Upper lobe of left lung (tissue), 6 donors: ENCODE data around the gene PPP1R3C. TPM values are rescaled to one million over a fixed set of nuclear protein-coding genes. Genes with fewer than 3 reads are reported as not detected.
A peak's percentile ranks its signal among the peaks of the same experiment; 100 is the strongest.

ENCODE experiments used
- ATAC-seq, 2 donors: fragments of 200-7000 bp; cut with Tn5 transposase; one replicate each; pipeline ENCODE4 v1.9.1; 2022; ENCODE audit warnings: mild to moderate bottlenecking in 2 of 2, moderate library complexity in 2 of 2; ENCODE audit not compliant: low FRiP score in 2 of 2
- DNase-seq, 2 donors: peaks; one replicate each; pipeline ENCODE4 v3.0.0-alpha.2; 2019 to 2020
- H3K27ac ChIP-seq, 4 donors: fragments of 200-600 bp; sonication (generic); one replicate each; pipeline ENCODE4 v1.5.1; 2016 to 2019
- H3K27me3 ChIP-seq, 4 donors: fragments of 200-600 bp; sonication (generic); one replicate each; pipeline ENCODE4 v1.5.1; 2017 to 2019
- H3K36me3 ChIP-seq, 4 donors: fragments of 200-600 bp; sonication (generic); one replicate each; pipeline ENCODE4 v1.5.1; 2016 to 2019
- H3K4me1 ChIP-seq, 4 donors: fragments of 200-600 bp; sonication (generic); one replicate each; pipeline ENCODE4 v1.5.1; 2018 to 2019
- H3K4me3 ChIP-seq, 4 donors: fragments of 200-600 bp; sonication (generic); one replicate each; pipeline ENCODE4 v1.5.1; 2017 to 2019; ENCODE audit warnings: mild to moderate bottlenecking in 2 of 4, moderate library complexity in 1 of 4
- H3K9me3 ChIP-seq, 4 donors: fragments of 200-600 bp; sonication (generic); one replicate each; pipeline ENCODE4 v1.5.1; 2018 to 2019
- EP300 ChIP-seq, 4 donors: sonication (generic); formaldehyde crosslinking; IDR thresholded peaks; one replicate each; pipeline ENCODE4 v1.5.1; 2017; ENCODE audit warnings: antibody characterized with exemption in 4 of 4, control low read depth in 2 of 4
- POLR2A ChIP-seq, 4 donors: fragments of 450-650 bp; IDR thresholded peaks; one replicate each; pipeline ENCODE4 v1.5.1; 2016 to 2017; ENCODE audit warnings: antibody characterized with exemption in 4 of 4, mild to moderate bottlenecking in 2 of 4
- POLR2AphosphoS5 ChIP-seq, 2 donors: sonication (generic); formaldehyde crosslinking; IDR thresholded peaks; one replicate each; pipeline ENCODE4 v1.5.1; 2017; ENCODE audit warnings: antibody characterized with exemption in 2 of 2
- WGBS, 2 donors: methylation state at CpG; one replicate each; pipeline ENCODE4 v1.1.5; 2017 to 2018; 5-methylcytosine and 5-hydroxymethylcytosine counted together
- total RNA-seq, 6 donors: library from RNA; depleted of rRNA in 4 of 6; stranded (reverse); fragments of >200 nt in 4 of 6; gene quantifications; one replicate each; pipeline versions ENCODE4 v1.1.0 to v1.2.1, GENCODE V29; 2016 to 2021
- TF ChIP-seq, protein P1 (sequence below), 6 experiments: fragments of 450-650 bp in 4 of 6; fragments of 200-600 bp in 2 of 6; sonication (generic) in 2 of 6; IDR thresholded peaks; one replicate each; pipeline ENCODE4 v1.5.1; 2016 to 2019; ENCODE audit warnings: antibody characterized with exemption in 6 of 6
- donor health status: DM: no; HTN: no; CAD: no; lungs with moderate emphysema.
- donor health status: DM: no; HTN: yes; CAD: no; lungs with severe emphysema.

The PPP1R3C gene
- total RNA-seq: 10 to 100 TPM in 4 of 6 donors, 1 to 10 TPM in 2; 1.8 to 13.3 (median 10.2) TPM

DNA sequence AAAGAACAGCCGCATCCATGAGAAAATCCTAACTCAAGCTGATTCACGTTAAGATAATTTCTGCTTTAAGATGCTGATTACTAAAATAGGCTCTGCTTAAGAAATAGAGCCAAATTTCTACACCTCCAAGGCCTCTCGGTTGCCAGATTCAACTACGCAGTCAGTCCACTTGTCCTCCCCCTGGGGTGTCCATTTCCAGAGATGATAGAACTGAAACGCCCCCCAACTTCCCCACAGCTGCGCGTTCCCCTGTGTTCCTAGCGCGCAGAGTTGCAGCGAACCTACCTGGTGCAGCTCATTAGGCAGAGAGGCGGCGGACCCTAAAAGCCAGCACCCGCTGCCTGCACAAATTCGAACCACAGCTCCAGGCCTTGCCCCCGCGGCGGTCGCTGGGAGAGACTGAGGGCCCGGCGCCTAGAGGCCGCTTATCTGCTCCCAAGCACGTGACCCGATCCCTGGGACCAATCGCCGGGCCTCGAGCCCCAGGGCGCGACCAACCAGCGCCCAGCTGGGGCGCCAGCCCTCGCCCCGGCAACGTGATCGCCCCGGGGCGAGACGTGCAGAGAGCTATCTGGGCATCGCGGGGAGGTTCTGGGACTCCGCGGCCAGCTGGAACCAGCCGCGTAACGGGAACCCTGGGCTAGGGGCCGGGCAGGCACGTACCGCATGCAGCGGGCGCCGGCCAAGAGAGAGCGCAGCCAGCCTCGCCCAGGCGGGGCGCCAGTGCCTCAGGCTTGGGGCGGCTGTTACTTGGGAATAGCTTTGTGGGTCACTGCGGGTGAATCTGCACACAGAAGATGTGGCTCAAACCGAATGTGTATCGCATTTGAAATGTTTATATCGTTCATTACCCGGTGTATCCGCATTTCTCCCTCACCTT is at the start of gene PPP1R3C:
TSS of gene PPP1R3C (minus strand) at position 401 of the 880 bp plus-strand sequence. CDS start at position 299, 102 bp downstream.
- ATAC-seq (peak; percentile 92 to 96), DNase-seq (peak; percentile 88 to 95)
- TF ChIP-seq EP300 (IDR thresholded peaks at IDR 0.05) (no peak), POLR2A (IDR thresholded peaks at IDR 0.05) (peak in 3 of 4 donors; percentile 45 to 79 (median 48)), POLR2AphosphoS5 (IDR thresholded peaks at IDR 0.05) (peak; percentile 13 to 85)
- TF ChIP-seq, protein P1, sequence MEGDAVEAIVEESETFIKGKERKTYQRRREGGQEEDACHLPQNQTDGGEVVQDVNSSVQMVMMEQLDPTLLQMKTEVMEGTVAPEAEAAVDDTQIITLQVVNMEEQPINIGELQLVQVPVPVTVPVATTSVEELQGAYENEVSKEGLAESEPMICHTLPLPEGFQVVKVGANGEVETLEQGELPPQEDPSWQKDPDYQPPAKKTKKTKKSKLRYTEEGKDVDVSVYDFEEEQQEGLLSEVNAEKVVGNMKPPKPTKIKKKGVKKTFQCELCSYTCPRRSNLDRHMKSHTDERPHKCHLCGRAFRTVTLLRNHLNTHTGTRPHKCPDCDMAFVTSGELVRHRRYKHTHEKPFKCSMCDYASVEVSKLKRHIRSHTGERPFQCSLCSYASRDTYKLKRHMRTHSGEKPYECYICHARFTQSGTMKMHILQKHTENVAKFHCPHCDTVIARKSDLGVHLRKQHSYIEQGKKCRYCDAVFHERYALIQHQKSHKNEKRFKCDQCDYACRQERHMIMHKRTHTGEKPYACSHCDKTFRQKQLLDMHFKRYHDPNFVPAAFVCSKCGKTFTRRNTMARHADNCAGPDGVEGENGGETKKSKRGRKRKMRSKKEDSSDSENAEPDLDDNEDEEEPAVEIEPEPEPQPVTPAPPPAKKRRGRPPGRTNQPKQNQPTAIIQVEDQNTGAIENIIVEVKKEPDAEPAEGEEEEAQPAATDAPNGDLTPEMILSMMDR (IDR thresholded peaks at IDR 0.05): peak in 2 of 6 experiments; percentile 24 to 36
- Histone ChIP-seq H3K36me3 (no peaks in the 10 kb centered on the region), H3K4me1 (peaks cover 3 to 20% (median 11%) of the 10 kb centered on the region in 4 donors), H3K27me3 (no peaks in the 10 kb centered on the region), H3K27ac (peak within 1 kb of the TSS; percentile 41 to 65 (median 60)), H3K9me3 (no peaks in the 10 kb centered on the region), H3K4me3 (peak within 1 kb of the TSS; percentile 29 to 61 (median 48))
- 4 to 13% methylated on average over 22 to 24 of the region's 61 CpGs for WGBS, 2 donors

DNA sequence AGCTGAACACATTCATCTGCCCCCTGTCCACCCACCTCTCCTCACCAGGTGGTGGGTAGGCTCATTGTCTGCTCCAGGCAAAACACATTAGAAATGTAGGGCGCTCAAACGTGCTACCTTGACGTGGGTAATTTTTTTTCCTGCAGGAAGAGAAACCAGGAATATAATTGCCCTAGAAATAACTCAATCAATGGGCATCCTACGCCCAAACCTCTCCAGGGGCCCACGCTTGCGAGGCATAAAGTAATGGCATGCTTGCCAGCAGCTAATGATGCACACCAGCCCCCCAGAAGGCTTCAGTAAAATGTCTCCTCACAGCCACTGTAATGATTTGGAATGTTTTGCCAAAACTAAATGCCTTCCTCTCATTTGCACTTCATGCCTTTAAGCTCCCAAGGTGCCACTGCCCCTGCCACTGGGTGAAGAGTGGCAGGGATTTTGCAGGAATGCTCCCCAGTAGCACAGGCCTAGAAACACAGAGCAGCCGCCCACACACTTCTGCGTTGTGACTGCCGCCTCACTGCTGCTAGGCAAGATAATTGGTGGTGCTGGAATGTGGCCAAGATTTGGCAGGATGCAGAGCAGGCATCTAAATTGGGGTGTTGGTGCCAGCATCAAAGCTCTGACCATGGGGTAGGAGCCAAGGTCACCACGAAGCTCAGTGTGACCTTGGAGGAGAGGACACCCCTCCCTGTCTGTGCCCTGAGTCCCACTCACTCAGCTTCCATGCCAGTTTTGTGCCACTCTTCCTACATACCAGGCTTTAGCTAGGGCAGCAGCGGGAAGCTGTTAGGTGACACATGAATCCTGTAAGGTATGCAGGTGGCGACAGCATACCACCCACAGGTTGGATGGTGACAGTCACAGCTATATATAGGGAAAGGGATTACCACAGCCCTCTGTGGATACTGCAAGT is 48.7 kb upstream of the PPP1R3C start:
- Histone ChIP-seq H3K27ac (no peak overlapping the region), H3K9me3 (no peaks in the 10 kb centered on the region), H3K4me1 (no peaks in the 10 kb centered on the region), H3K27me3 (no peaks in the 10 kb centered on the region), H3K36me3 (no peaks in the 10 kb centered on the region), H3K4me3 (no peak overlapping the region)
- TF ChIP-seq POLR2A (IDR thresholded peaks at IDR 0.05) (no peak), POLR2AphosphoS5 (IDR thresholded peaks at IDR 0.05) (no peak), EP300 (IDR thresholded peaks at IDR 0.05) (no peak)
- TF ChIP-seq, protein P1 (IDR thresholded peaks at IDR 0.05): no peak
- 79 to 82% methylated on average over 9 to 12 of the region's 12 CpGs for WGBS, 2 donors
- DNase-seq: no peak
- no peak for ATAC-seq

DNA sequence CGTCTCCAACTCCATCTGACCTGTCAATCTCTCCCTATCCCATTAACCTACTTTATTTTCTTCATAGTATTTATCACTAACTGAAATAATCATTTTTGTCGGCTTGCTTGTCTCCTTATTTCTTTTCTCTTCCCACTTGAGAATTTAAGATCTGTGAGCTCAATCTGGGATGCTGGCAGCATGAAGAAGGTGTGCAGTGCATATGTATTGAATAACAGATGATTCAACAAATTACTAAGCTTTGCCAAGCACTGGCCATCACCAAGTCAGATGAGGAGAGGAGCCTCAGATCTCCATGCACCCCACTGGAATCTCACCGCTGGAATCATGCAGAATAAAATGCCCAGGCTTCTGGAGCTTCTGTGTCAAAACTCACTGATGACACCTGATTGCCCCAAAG is 47.6 kb upstream of the PPP1R3C start:
- 89 to 95% methylated on average over 3 of the region's 3 CpGs for WGBS, 2 donors
- no peak for TF ChIP-seq EP300 (IDR thresholded peaks at IDR 0.05)
- TF ChIP-seq POLR2A (IDR thresholded peaks at IDR 0.05): no peak
- TF ChIP-seq, protein P1 (IDR thresholded peaks at IDR 0.05): no peak
- TF ChIP-seq POLR2AphosphoS5 (IDR thresholded peaks at IDR 0.05): no peak
- Histone ChIP-seq H3K4me3 (no peak overlapping the region), H3K27ac (no peak overlapping the region), H3K27me3 (no peaks in the 10 kb centered on the region), H3K4me1 (no peaks in the 10 kb centered on the region), H3K36me3 (no peaks in the 10 kb centered on the region), H3K9me3 (no peaks in the 10 kb centered on the region)
- DNase-seq (no peak), ATAC-seq (no peak)

DNA sequence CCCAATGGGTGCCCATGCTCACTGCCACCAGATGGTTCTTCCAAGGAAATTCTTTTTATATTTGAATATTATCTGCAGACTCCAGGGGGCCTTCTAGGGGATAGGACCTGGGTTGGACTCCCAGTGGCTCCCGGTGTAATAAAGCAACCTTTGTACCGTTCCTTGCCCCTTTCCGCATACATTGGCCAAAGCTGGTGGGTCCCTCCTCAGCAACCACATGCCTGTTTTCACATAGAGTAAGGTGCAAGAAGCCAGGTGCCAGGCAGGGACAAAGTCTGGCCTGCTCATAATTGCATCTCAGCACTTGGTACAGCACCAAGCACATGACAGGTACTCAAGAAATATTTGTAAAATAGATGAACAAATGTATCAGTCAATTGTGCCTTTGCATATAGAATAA is 46.4 kb upstream of the PPP1R3C start:
- DNase-seq (no peak), ATAC-seq (no peak)
- no peak overlapping the region for H3K4me3 ChIP-seq
- no peaks in the 10 kb centered on the region for H3K36me3 ChIP-seq
- WGBS, 2 donors: 97 to 98% methylated on average over 3 of the region's 3 CpGs
- TF ChIP-seq POLR2AphosphoS5 (IDR thresholded peaks at IDR 0.05): no peak
- TF ChIP-seq, protein P1 (IDR thresholded peaks at IDR 0.05): no peak
- no peak for TF ChIP-seq POLR2A (IDR thresholded peaks at IDR 0.05)
- no peak for TF ChIP-seq EP300 (IDR thresholded peaks at IDR 0.05)
- no peaks in the 10 kb centered on the region for H3K4me1 ChIP-seq
- H3K27me3 ChIP-seq: no peaks in the 10 kb centered on the region
- H3K9me3 ChIP-seq: no peaks in the 10 kb centered on the region
- no peak overlapping the region for H3K27ac ChIP-seq
